NCI-H1092 (cell line): ENCODE measurements around the gene SYP.
"Not testable (repeated sequence)": the region's sequence is repeated elsewhere in the genome, so short reads cannot be mapped to it uniquely, and the experiment has no call there.

ENCODE experiments used
- DNase-seq: peaks from one replicate; lab custom pipeline; 2025; lab: John Stamatoyannopoulos, UW

The SYP gene

GRCh38 chrX:49166914-49167739 lies 32.9 kb downstream of the SYP start:
- peak; percentile 37 for DNase-seq

GRCh38 chrX:49165901-49166881 lies 33.8 kb downstream of the SYP start:
- DNase-seq, result peak; percentile 94

GRCh38 chrX:49164589-49165360 lies 35.2 kb downstream of the SYP start:
- no peak for DNase-seq

GRCh38 chrX:49163555-49164419 lies 36.2 kb downstream of the SYP start:
- peak; percentile 79 for DNase-seq

- DNase-seq, result no peak
Measured at GRCh38 chrX:49162620-49163019, 37.4 kb downstream of the SYP start, which contains the start of gene MAGIX. Gene MAGIX (plus strand): TSS chrX:49162758. CDS start chrX:49162890, 132 bp downstream.

GRCh38 chrX:49161632-49162031 lies 38.4 kb downstream of the SYP start:
- DNase-seq, result no peak

GRCh38 chrX:49160908-49161307 lies 39.1 kb downstream of the SYP start:
- DNase-seq, result no peak

GRCh38 chrX:49157194-49157593 lies 42.8 kb downstream of the SYP start:
- DNase-seq, result no peak

- peak; percentile 87 for DNase-seq
Measured at GRCh38 chrX:49155900-49156837, 43.8 kb downstream of the SYP start.

- DNase-seq, result no peak
Measured at GRCh38 chrX:49155243-49155899, 44.6 kb downstream of the SYP start.

GRCh38 chrX:49153467-49153866 lies 46.5 kb downstream of the SYP start:
- DNase-seq, result no peak

- not testable (repeated sequence) for DNase-seq
Measured at GRCh38 chrX:49149291-49149690, 50.7 kb downstream of the SYP start.

- DNase-seq, result not testable (repeated sequence)
Measured at GRCh38 chrX:49148390-49149100, 51.4 kb downstream of the SYP start.

GRCh38 chrX:49147936-49148335 lies 52.1 kb downstream of the SYP start:
- no peak for DNase-seq

- DNase-seq, result no peak
Measured at GRCh38 chrX:49147282-49147681, 52.7 kb downstream of the SYP start.

- DNase-seq, result not testable (repeated sequence)
Measured at GRCh38 chrX:49143154-49143553, 56.8 kb downstream of the SYP start.

GRCh38 chrX:49142264-49142663 lies 57.7 kb downstream of the SYP start:
- DNase-seq, result peak; percentile 3

- DNase-seq, result no peak
Measured at GRCh38 chrX:49139713-49140112, 60.3 kb downstream of the SYP start.
